ENCODE measurements around the gene ANXA10.
A peak's percentile ranks its signal among the peaks of the same experiment; 100 is the strongest.

GRCh38 chr4:168076989-168077725, 15.2 kb upstream of the ANXA10 start:
- TF ChIP-seq, protein P1, sequence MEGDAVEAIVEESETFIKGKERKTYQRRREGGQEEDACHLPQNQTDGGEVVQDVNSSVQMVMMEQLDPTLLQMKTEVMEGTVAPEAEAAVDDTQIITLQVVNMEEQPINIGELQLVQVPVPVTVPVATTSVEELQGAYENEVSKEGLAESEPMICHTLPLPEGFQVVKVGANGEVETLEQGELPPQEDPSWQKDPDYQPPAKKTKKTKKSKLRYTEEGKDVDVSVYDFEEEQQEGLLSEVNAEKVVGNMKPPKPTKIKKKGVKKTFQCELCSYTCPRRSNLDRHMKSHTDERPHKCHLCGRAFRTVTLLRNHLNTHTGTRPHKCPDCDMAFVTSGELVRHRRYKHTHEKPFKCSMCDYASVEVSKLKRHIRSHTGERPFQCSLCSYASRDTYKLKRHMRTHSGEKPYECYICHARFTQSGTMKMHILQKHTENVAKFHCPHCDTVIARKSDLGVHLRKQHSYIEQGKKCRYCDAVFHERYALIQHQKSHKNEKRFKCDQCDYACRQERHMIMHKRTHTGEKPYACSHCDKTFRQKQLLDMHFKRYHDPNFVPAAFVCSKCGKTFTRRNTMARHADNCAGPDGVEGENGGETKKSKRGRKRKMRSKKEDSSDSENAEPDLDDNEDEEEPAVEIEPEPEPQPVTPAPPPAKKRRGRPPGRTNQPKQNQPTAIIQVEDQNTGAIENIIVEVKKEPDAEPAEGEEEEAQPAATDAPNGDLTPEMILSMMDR (conservative IDR thresholded peaks at IDR 0.05): peak; percentile 92
- no peak for TF ChIP-seq ZFX (IDR thresholded peaks at IDR 0.05)
